Activated CD4-positive, alpha-beta memory T cell treated with anti-CD3 and anti-CD28 coated beads, Interleukin-2, amount 10 ng/mL, durations not matched to agents 7 days and 5 days (primary cell): ENCODE measurements around the gene ABHD5. TPM values are rescaled to one million over a fixed set of nuclear protein-coding genes. Genes with fewer than 3 reads are reported as not detected.

ENCODE experiments used
- CTCF ChIA-PET: fragments of 350-600 bp; sonication (Branson Sonifier 250); formaldehyde crosslinking; loops from one replicate; lab custom pipeline; 2021; ENCODE audit warnings: antibody characterized with exemption, inconsistent platforms; lab: Charles Lee
- POLR2A ChIA-PET: fragments of 350-600 bp; sonication (Branson Sonifier 250); formaldehyde crosslinking; loops from one replicate; lab custom pipeline; 2021; ENCODE audit warnings: antibody characterized with exemption; lab: Charles Lee
- DNase-seq: peaks from one replicate; pipeline ENCODE4 v3.0.0-alpha.2; 2020
- H3K27ac Mint-ChIP-seq: one replicate; pipeline ENCODE4 v1.8.0; 2021; ENCODE audit warnings: mild to moderate bottlenecking, mixed read lengths
- H3K27me3 Mint-ChIP-seq: one replicate; pipeline ENCODE4 v1.8.0; 2021; ENCODE audit warnings: mixed read lengths
- H3K36me3 Mint-ChIP-seq: one replicate; pipeline ENCODE4 v1.8.0; 2021; ENCODE audit warnings: low read depth, mixed read lengths
- H3K4me1 Mint-ChIP-seq: one replicate; pipeline ENCODE4 v1.8.0; 2021; ENCODE audit warnings: mixed read lengths
- H3K4me3 Mint-ChIP-seq: one replicate; pipeline ENCODE4 v1.8.0; 2021; ENCODE audit warnings: mild to moderate bottlenecking, mixed read lengths
- H3K9me3 Mint-ChIP-seq: one replicate; pipeline ENCODE4 v1.8.0; 2021; ENCODE audit warnings: mixed read lengths
- total RNA-seq, 2 experiments: library from RNA; stranded (reverse); gene quantifications; one replicate each; pipeline ENCODE4 v1.2.3, GENCODE V29; 2021

ABHD5 gene
- total RNA-seq, 2 experiments from 2014 or later = 14.5 to 15.9 TPM

DNA sequence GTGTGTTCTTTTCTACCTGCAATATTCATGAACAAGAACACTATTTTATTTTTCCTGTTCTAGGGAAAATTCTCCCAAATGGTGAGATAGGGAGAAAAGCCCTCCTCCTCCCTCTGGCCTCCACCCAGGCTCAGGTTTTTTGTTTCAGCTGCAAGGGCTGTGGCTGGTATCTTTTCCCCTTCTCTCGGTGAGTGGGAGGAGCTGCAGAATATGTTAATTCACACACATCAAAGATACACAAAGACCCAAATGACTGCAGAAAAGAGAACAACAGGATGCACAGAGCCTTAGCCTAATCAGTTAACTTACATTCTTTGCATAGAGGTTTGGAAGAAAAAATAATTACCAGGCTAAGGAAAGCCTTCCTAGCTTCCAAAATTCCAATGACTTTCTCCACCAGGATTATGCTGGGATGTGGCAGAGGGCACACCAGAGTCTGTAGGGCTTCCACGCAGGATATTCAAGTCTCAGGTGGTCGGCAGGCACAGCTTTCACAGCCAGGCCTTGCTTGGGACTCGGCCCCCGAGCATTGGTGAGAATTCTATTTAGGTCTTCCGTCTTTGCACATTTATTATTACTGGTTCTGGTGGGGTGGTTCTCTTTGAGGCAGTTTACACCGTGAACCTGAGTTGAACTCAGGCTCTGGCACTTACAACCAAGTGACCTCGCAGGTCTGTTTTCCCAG, 64.9 kb downstream of the ABHD5 start:
- H3K27me3 Mint-ChIP-seq = peaks cover 2% of the 10 kb centered on the region
- CTCF ChIA-PET = no interaction called here
- H3K36me3 Mint-ChIP-seq = no peaks in the 10 kb centered on the region
- DNase-seq = no peak
- no peaks in the 10 kb centered on the region for H3K9me3 Mint-ChIP-seq
- peaks cover 10% of the 10 kb centered on the region for H3K4me1 Mint-ChIP-seq
- no peak overlapping the region for H3K4me3 Mint-ChIP-seq
- POLR2A ChIA-PET = no interaction called here
- H3K27ac Mint-ChIP-seq = no peak overlapping the region

GRCh38 chr3:43757666-43758321, 67.1 kb downstream of the ABHD5 start:
- ChIA-PET POLR2A (no interaction called here), CTCF (interaction anchor here (1.1 to 1.3 kb wide), 2 partner anchors 11 to 216 kb away, joined by 4 to 6 read pairs; no protein-coding TSS in a partner anchor)
- H3K9me3 Mint-ChIP-seq = no peaks in the 10 kb centered on the region
- no peaks in the 10 kb centered on the region for H3K36me3 Mint-ChIP-seq
- no peak overlapping the region for H3K27ac Mint-ChIP-seq
- peaks cover 10% of the 10 kb centered on the region for H3K4me1 Mint-ChIP-seq
- H3K4me3 Mint-ChIP-seq = no peak overlapping the region
- H3K27me3 Mint-ChIP-seq = no peaks in the 10 kb centered on the region
- DNase-seq = no peak

- no peaks in the 10 kb centered on the region for H3K27me3 Mint-ChIP-seq
- ChIA-PET CTCF (interaction anchor here (1.3 kb wide), 1 partner anchor 217 kb away, joined by 4 read pairs; no protein-coding TSS in a partner anchor), POLR2A (no interaction called here)
- no peak for DNase-seq
- peaks cover 10% of the 10 kb centered on the region for H3K4me1 Mint-ChIP-seq
- H3K27ac Mint-ChIP-seq = no peak overlapping the region
- no peaks in the 10 kb centered on the region for H3K36me3 Mint-ChIP-seq
- no peaks in the 10 kb centered on the region for H3K9me3 Mint-ChIP-seq
- no peak overlapping the region for H3K4me3 Mint-ChIP-seq
Measured at GRCh38 chr3:43758592-43759225, 68.0 kb downstream of the ABHD5 start.

GRCh38 chr3:43759297-43759782, 68.6 kb downstream of the ABHD5 start:
- Mint-ChIP-seq H3K27me3 (no peaks in the 10 kb centered on the region), H3K9me3 (no peaks in the 10 kb centered on the region), H3K4me3 (no peak overlapping the region), H3K4me1 (peaks cover 10% of the 10 kb centered on the region), H3K27ac (no peak overlapping the region), H3K36me3 (no peaks in the 10 kb centered on the region)
- CTCF ChIA-PET = interaction anchor here (0.6 kb wide), 1 partner anchor 222 kb away, joined by 5 read pairs; no protein-coding TSS in a partner anchor
- DNase-seq = no peak
- POLR2A ChIA-PET = no interaction called here

GRCh38 chr3:43759938-43760337, 69.2 kb downstream of the ABHD5 start:
- Mint-ChIP-seq H3K27me3 (no peaks in the 10 kb centered on the region), H3K9me3 (no peaks in the 10 kb centered on the region), H3K36me3 (no peaks in the 10 kb centered on the region), H3K4me1 (peaks cover 10% of the 10 kb centered on the region), H3K27ac (no peak overlapping the region), H3K4me3 (no peak overlapping the region)
- no peak for DNase-seq
- ChIA-PET POLR2A (no interaction called here), CTCF (interaction anchor here (0.6 kb wide), 1 partner anchor 223 kb away, joined by 5 read pairs; no protein-coding TSS in a partner anchor)

GRCh38 chr3:43760938-43761337, 70.2 kb downstream of the ABHD5 start:
- Mint-ChIP-seq H3K27ac (no peak overlapping the region), H3K9me3 (no peaks in the 10 kb centered on the region), H3K27me3 (no peaks in the 10 kb centered on the region), H3K4me3 (no peak overlapping the region), H3K36me3 (no peaks in the 10 kb centered on the region), H3K4me1 (peaks cover 3% of the 10 kb centered on the region)
- CTCF ChIA-PET = no interaction called here
- POLR2A ChIA-PET = no interaction called here
- no peak for DNase-seq

DNA sequence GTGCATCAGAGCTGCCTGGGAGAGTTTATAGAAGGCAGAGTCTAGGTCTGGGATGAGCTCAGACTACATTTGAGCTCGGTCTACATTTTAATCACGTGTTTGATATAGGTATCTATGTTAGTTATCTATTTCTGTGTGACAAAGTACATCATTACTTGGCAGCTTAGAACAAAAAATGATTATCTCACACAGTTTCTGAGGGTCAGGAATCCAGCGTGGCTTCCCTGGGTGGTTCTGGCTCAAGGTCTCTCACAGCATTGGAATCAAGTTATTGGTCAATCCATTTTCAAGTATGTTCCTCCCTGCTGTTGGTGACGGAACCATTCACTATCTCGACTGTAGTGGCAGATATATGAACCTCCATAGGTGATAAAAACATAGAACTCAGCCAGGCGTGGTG, 71.7 kb downstream of the ABHD5 start:
- H3K36me3 Mint-ChIP-seq = no peaks in the 10 kb centered on the region
- H3K27ac Mint-ChIP-seq = no peak overlapping the region
- H3K4me1 Mint-ChIP-seq = no peaks in the 10 kb centered on the region
- ChIA-PET POLR2A (no interaction called here), CTCF (no interaction called here)
- peaks cover 5% of the 10 kb centered on the region for H3K27me3 Mint-ChIP-seq
- H3K9me3 Mint-ChIP-seq = no peaks in the 10 kb centered on the region
- H3K4me3 Mint-ChIP-seq = no peak overlapping the region
- DNase-seq = no peak

GRCh38 chr3:43764056-43764455, 73.3 kb downstream of the ABHD5 start:
- Mint-ChIP-seq H3K27me3 (peaks cover 9% of the 10 kb centered on the region), H3K9me3 (no peaks in the 10 kb centered on the region), H3K4me1 (peaks cover under 1% of the 10 kb centered on the region), H3K36me3 (no peaks in the 10 kb centered on the region), H3K27ac (no peak overlapping the region), H3K4me3 (no peak overlapping the region)
- ChIA-PET POLR2A (no interaction called here), CTCF (no interaction called here)
- no peak for DNase-seq

DNA sequence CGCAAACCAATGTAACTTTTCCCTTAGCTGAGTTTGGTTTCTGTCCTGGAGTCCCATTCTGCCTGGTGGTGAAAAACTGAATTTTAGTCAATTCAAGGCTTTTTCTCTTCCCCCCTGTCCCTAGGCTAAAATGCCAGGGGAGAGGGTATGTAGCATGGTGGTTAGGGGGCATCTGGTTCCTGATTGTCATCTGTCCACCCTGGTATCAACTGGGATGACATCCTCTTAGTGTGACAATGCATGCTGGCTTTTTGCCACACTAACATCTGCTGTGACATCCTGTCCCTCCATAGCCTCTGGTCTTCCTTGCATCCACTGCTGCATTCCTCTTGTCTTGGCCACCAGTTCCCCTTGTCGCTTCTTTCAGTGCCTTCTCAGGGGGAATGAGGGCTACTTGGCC, 73.7 kb downstream of the ABHD5 start:
- DNase-seq = no peak
- Mint-ChIP-seq H3K9me3 (no peaks in the 10 kb centered on the region), H3K27me3 (peaks cover 9% of the 10 kb centered on the region), H3K4me3 (no peak overlapping the region), H3K36me3 (no peaks in the 10 kb centered on the region), H3K4me1 (peaks cover 4% of the 10 kb centered on the region), H3K27ac (no peak overlapping the region)
- ChIA-PET POLR2A (no interaction called here), CTCF (no interaction called here)

DNA sequence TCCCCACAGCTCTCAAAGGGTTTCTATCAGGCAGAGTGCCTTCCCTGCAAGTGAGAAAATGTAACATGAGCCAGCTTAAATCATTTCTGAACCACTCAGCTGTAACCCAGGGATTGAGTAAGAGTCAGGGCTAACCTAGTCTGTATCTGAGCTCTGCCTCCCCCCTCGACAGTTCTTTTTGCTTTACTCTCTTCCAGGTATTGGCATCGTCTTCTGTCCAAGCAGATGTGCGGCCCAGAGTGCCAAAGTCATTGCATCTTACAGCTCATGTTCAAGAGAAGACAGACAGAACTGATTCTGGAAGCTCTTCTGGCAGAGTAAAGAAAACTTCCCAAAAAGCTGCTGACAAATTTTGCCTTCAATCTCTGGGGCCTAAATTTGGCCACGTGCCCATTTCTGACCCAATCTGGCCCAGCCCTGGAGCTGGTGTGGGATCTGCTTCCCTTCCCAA, 74.8 kb downstream of the ABHD5 start:
- ChIA-PET CTCF (no interaction called here), POLR2A (interaction anchor here (0.8 kb wide), 1 partner anchor 10 kb away, joined by 3 read pairs; no protein-coding TSS in a partner anchor)

DNA sequence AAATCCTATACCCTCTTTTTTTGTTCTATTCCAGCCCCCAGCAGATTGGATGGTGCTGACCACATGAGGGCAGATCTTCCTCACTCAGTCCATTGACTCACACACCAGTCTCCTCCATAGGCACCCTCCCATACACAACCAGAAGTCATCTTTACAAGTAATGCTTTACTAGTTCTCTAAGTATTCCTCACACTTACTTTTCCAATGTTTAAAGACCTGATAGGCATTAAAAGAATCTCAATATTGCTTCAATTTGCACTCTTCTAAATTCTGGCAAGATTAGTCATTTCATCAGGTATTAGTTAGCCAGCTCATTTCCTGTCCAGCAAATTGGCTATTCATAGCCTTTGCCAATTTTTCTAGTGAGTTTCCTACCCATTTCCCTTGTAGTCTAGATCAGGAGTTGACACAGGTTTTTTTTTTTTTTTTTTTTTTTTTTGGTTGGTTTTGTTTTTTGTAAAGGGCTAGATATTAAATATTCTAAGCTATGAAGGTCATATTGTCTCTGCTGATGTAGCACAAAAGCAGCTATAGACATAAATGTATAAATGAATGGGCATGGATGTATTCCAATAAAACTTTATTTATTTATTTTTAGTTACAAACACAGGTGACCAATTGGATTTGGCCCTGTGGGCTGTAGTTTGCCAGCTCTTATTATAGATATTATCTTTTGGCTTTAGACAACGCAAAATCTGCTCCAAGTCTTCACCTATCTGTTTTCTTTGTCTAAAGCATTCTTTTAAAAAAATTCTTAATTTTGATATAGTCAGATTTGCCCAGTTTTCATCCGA, 76.1 kb downstream of the ABHD5 start:
- POLR2A ChIA-PET = no interaction called here
- Mint-ChIP-seq H3K4me1 (peaks cover 16% of the 10 kb centered on the region), H3K4me3 (no peak overlapping the region), H3K27ac (no peak overlapping the region), H3K36me3 (no peaks in the 10 kb centered on the region), H3K9me3 (no peaks in the 10 kb centered on the region), H3K27me3 (peaks cover 9% of the 10 kb centered on the region)
- CTCF ChIA-PET = interaction anchor here (0.6 kb wide), 1 partner anchor 145 kb away, joined by 3 read pairs; the partner anchor contains the start of gene ANO10
- DNase-seq = no peak

More for the DNA sequence above, 74.8 kb downstream of the ABHD5 start:
- Mint-ChIP-seq H3K4me1 (peaks cover 12% of the 10 kb centered on the region), H3K27me3 (peaks cover 9% of the 10 kb centered on the region), H3K9me3 (no peaks in the 10 kb centered on the region), H3K4me3 (no peak overlapping the region), H3K27ac (no peak overlapping the region), H3K36me3 (no peaks in the 10 kb centered on the region)
- DNase-seq = no peak

DNA sequence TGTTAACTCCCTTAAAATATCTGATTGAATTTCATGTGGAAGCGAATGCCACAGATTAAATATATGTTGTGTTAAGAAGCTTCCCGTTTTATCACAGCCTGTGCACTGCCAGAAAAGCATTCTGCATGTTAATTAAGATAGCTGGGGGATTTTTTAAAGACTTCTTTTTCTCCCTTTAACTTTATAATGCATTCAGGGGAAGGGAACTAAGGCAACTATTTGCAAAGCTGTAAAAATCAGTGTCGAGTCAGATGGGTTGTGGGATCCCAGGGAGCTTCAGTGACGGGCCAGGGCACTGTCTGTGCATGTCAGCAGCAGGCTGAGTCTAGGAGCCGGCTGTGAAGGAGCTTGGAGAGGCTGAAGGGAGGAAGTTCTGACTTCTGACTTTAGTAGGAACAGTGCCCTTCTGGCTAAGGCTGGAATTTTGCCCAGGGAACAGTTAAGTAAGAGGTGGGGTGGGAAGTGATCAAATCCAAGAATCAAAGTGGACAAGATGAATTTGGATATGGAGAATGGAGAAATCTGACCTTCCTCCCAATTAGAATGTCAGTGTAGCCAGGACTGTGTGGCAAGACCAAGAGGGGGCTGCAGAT, 77.7 kb downstream of the ABHD5 start:
- Mint-ChIP-seq H3K4me3 (no peak overlapping the region), H3K4me1 (peaks cover 17% of the 10 kb centered on the region), H3K36me3 (no peaks in the 10 kb centered on the region), H3K27me3 (peaks cover 9% of the 10 kb centered on the region), H3K27ac (no peak overlapping the region), H3K9me3 (no peaks in the 10 kb centered on the region)
- CTCF ChIA-PET = interaction anchor here (0.6 to 1.8 kb wide), 13 partner anchors 11 to 602 kb away, joined by 3 to 6 read pairs (median 4); no protein-coding TSS in a partner anchor
- no peak for DNase-seq
- POLR2A ChIA-PET = no interaction called here
